ENCODE data around the gene MINDY1.

Gene MINDY1

DNA sequence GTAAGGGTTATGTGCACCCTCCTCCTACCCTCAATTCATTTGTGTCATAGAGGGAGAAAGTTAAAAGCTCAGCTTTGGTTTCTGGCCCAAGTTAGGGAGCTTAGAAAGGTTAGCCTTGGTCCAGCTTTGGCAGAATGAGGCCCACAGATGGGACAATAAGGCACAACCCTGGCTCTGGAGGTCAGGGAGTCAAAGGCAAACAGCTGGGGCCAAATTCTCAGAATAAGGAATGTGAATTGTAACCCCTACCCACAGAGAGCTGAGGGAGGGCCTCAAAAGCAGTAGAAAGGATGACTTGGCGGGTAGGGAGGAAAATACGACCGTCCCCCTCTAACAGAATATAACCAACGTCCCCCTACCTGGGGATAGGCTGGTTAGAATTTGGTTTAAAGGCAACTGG lies 41.1 kb downstream of the MINDY1 start:
- no peak for DNase-seq (ENCODE audit: low read depth in 2 of 2)

- no peak for DNase-seq (ENCODE audit: low read depth in 2 of 2)
Measured at GRCh38 chr1:150964164-150964489, 42.6 kb downstream of the MINDY1 start.

DNA sequence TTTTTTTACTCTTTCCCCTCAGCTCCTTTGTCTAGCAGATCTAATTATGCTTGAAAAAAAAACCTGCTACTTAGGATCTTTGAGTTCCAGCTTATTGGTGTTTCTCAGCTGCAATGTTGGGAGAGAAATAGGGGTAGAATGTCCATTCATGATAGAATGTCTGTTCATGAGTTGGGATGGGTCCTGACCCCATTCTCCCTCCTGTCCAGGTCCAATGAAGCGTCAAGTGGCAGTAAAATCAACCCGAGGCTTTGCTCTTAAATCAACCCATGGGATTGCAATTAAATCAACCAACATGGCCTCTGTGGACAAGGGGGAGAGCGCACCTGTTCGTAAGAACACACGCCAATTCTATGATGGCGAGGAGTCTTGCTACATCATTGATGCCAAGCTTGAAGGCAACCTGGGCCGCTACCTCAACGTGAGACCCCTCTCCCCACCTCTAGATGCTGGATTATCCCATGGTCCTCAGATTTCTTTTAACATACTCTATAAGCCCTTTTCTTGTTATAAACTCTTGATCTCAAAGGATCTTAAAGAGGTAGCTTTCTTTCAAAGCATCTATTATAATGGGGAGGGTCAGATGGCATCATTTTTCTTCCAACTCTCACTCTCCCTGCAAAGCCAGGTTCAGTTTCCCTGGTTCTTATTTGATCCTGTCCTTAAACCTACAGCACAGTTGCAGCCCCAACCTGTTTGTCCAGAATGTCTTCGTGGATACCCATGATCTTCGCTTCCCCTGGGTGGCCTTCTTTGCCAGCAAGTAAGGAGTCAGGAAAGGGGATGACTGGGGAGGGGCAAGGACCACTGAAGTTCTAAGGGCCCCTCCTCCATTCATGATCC lies 43.2 kb downstream of the MINDY1 start:
- DNase-seq (ENCODE audit: low read depth in 2 of 2): no peak

GRCh38 chr1:150961756-150962155 lies 44.9 kb downstream of the MINDY1 start:
- DNase-seq (ENCODE audit: low read depth in 2 of 2): no peak

- DNase-seq (ENCODE audit: low read depth in 2 of 2): no peak
Measured at GRCh38 chr1:150960646-150961045, 46.1 kb downstream of the MINDY1 start.

DNA sequence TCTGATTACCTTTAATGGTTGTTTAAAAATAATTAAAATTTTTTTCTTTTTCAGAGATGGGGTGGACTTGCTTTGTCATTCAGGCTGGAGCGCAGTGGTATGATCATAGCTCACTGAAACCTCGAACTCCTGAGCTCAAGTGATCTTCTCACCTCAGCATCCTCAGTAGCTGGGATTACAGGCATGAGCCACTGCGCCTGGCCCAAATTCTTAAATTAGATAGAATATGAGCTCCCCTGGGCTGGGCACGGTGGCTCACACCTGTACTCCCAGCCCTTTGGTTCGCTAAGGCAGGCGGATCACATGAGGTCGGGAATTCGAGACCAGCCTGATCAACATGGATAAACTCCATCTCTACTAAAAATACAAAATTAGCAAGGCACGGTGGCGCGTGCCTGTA lies 49.0 kb downstream of the MINDY1 start:
- no peak for DNase-seq (ENCODE audit: low read depth in 2 of 2)

DNA sequence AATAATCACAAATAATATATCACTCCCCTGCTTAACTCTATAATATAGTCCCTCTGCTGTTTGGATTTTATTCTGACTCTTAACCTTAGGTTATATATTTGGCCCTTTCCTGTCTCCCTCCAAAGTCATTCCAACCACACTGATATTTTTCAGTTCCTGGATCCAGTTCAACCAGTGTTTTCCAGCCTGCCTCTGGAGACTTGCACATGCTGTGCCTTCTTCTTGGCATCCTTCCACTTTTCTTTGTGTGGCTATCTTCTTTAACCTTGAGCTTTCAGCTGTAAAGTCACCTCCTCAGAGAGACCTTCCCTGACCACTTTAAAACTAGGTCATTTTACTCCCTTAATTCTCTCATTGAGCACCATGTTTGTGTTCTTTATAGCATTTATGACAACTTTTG lies 51.4 kb downstream of the MINDY1 start:
- DNase-seq (ENCODE audit: low read depth in 2 of 2): no peak

- no peak for DNase-seq (ENCODE audit: low read depth in 2 of 2)
Measured at GRCh38 chr1:150954708-150955107, 52.0 kb downstream of the MINDY1 start.

Measured in stimulated activated CD4-positive, alpha-beta T cell treated with anti-CD3 and anti-CD28 coated beads, Interleukin-4, amount 100 ng/mL, for 48 hours (primary cell).